K562 (cell line): ENCODE data around the gene INTS12. TPM values are rescaled to one million over a fixed set of nuclear protein-coding genes. Genes with fewer than 3 reads are reported as not detected.

Source experiments
- CBFA2T3 ChIP-seq: fragments of 450-650 bp; IDR thresholded peaks from 2 replicates; pipeline ENCODE4 v1.6.1; 2017
- CBX5 ChIP-seq: IDR thresholded peaks from 2 replicates; pipeline ENCODE4 v1.6.1; 2014; ENCODE audit warnings: low read depth, borderline replicate concordance
- CEBPB ChIP-seq: fragments of 450-650 bp; IDR thresholded peaks from 2 replicates; pipeline ENCODE4 v1.6.1; 2016; ENCODE audit warnings: missing genetic modification characterization, missing compliant biosample characterization
- ESRRA ChIP-seq: fragments of 450-650 bp; IDR thresholded peaks from 2 replicates; pipeline ENCODE4 v1.6.1; 2014; ENCODE audit warnings: low read depth, mild to moderate bottlenecking, moderate library complexity, borderline replicate concordance
- KDM5B ChIP-seq: fragments of 200-600 bp; sonication (generic); IDR thresholded peaks from 2 replicates; pipeline ENCODE4 v1.6.1; 2012; ENCODE audit warnings: low read depth, mild to moderate bottlenecking, moderate library complexity, low read length, control low read depth, inconsistent platforms; ENCODE audit not compliant: insufficient replicate concordance
- KLF10 ChIP-seq: fragments of 250-450 bp; sonication (Bioruptor Pico); IDR thresholded peaks from 2 replicates; pipeline ENCODE4 v1.6.1; 2021; ENCODE audit warnings: matching md5 sums
- MTA3 ChIP-seq: fragments of 450-650 bp; formaldehyde crosslinking; IDR thresholded peaks from 2 replicates; pipeline ENCODE4 v1.6.1; 2017; ENCODE audit warnings: mild to moderate bottlenecking, borderline replicate concordance
- MXD1 ChIP-seq: fragments of 250-450 bp; sonication (Bioruptor Pico); IDR thresholded peaks from 2 replicates; pipeline ENCODE4 v1.8.0; 2021; ENCODE audit warnings: borderline replicate concordance, mild to moderate bottlenecking, moderate library complexity; ENCODE audit not compliant: poor library complexity, severe bottlenecking
- NFXL1 ChIP-seq: fragments of 450-650 bp; formaldehyde crosslinking; IDR thresholded peaks from 2 replicates; pipeline ENCODE4 v1.4.0; 2021; ENCODE audit warnings: mild to moderate bottlenecking
- PML ChIP-seq: IDR thresholded peaks from 2 replicates; pipeline ENCODE4 v1.6.1; 2012; ENCODE audit warnings: low read length, inconsistent platforms
- RHOXF2B ChIP-seq: fragments of 250-450 bp; sonication (Bioruptor Pico); conservative IDR thresholded peaks from 2 replicates; pipeline ENCODE4 v1.5.1; 2021
- SMARCA5 ChIP-seq: fragments of 450-650 bp; IDR thresholded peaks from 2 replicates; pipeline ENCODE4 v1.6.1; 2016
- TAF15 ChIP-seq: fragments of 200-400 bp; formaldehyde crosslinking; IDR thresholded peaks from 2 replicates; pipeline ENCODE4 v1.6.1; 2017; ENCODE audit warnings: mild to moderate bottlenecking, low read depth, low read length, moderate library complexity
- THAP12 ChIP-seq: fragments of 250-450 bp; sonication (Bioruptor Pico); IDR thresholded peaks from 2 replicates; pipeline ENCODE4 v1.9.0; 2021; ENCODE audit warnings: mild to moderate bottlenecking, inconsistent platforms
- ZC3H8 ChIP-seq: fragments of 450-650 bp; IDR thresholded peaks from 2 replicates; pipeline ENCODE4 v1.6.1; 2017
- ZEB2 ChIP-seq: fragments of 450-650 bp; IDR thresholded peaks from 2 replicates; pipeline ENCODE4 v1.6.1; 2016
- ZNF184 ChIP-seq: sonication (generic); formaldehyde crosslinking; IDR thresholded peaks from 2 replicates; pipeline ENCODE4 v1.5.0; 2020; ENCODE audit warnings: missing genetic modification reagents
- ZNF436 ChIP-seq: fragments of 250-450, 450-650 bp; sonication (Bioruptor Pico); formaldehyde crosslinking; IDR thresholded peaks from 2 replicates; pipeline ENCODE4 v1.7.0; 2020; ENCODE audit warnings: mild to moderate bottlenecking
- ZNF609 ChIP-seq: sonication (generic); formaldehyde crosslinking; IDR thresholded peaks from 2 replicates; pipeline ENCODE4 v1.8.1; 2023; ENCODE audit warnings: missing genetic modification reagents, mild to moderate bottlenecking, borderline replicate concordance
- polyA plus RNA-seq, 8 experiments: library from polyadenylated mRNA; depleted of rRNA in 4 of 8; stranded (reverse) in 5 of 8; unstranded in 3 of 8; fragments of >200 nt; fragmentation: Nextera tagmentation in 2 of 8; fragmentation: Illumina TruSeq in 1 of 8; extraction: Ambion mirVana in 2 of 8; extraction: Trizol in 1 of 8; gene quantifications; 2 replicates each; pipeline versions ENCODE4 v1.2.1 to v1.2.3, GENCODE V29; 2011 to 2014; ENCODE audit warnings: inconsistent platforms in 1 of 8, missing spikeins in 1 of 8
- total RNA-seq, 7 experiments: library from RNA; depleted of rRNA in 6 of 7; stranded (reverse); fragments of >200 nt in 6 of 7; fragmentation: Illumina TruSeq in 2 of 7; extraction: Trizol in 2 of 7; gene quantifications; 2 replicates each; pipeline versions ENCODE4 v1.2.1 to v1.2.3, GENCODE V29; 2011 to 2021; ENCODE audit warnings: low replicate concordance in 1 of 7
- TF ChIP-seq, protein P1 (sequence below): fragments of 450-650 bp; formaldehyde crosslinking; IDR thresholded peaks from 2 replicates; pipeline ENCODE4 v1.4.0; 2020; ENCODE audit warnings: mild to moderate bottlenecking, moderate library complexity

The INTS12 gene
- total and polyA plus RNA-seq, 9 of the 15 experiments (the other 6 are each of a cell fraction or from before 2014, with no cell fraction given), result 24.5 to 82.9 (median 41.2) TPM

GRCh38 chr4:105708181-105709080 lies at the start of gene INTS12, which contains the start of gene GSTCD (continued):
- TF ChIP-seq ZC3H8 (0 out of 2 replicates have a peak, but pooled peaks have one; percentile 74), ZNF436 (CRISPR knock-in tag) (no peak), MTA3 (peak; percentile 69; the same call in 1 of the 2 replicates), KDM5B (peak; percentile 89), ZNF184 (CRISPR knock-in tag) (no peak), TAF15 (no peak), CBFA2T3 (no peak), SMARCA5 (no peak), ZNF609 (CRISPR knock-in tag) (no peak; the same call in 1 of the 2 replicates), ZEB2 (peak; percentile 99), MXD1 (CRISPR knock-in tag) (no peak), ESRRA (peak; percentile 63; the same call in 1 of the 2 replicates), NFXL1 (CRISPR knock-in tag) (no peak), PML (peak; percentile 80), CBX5 (0 out of 2 replicates have a peak, but pooled peaks have one; percentile 72), RHOXF2B (no peak), CEBPB (tag) (no peak), KLF10 (no peak), THAP12 (CRISPR knock-in tag) (peak; percentile 83)
- TF ChIP-seq, protein P1, sequence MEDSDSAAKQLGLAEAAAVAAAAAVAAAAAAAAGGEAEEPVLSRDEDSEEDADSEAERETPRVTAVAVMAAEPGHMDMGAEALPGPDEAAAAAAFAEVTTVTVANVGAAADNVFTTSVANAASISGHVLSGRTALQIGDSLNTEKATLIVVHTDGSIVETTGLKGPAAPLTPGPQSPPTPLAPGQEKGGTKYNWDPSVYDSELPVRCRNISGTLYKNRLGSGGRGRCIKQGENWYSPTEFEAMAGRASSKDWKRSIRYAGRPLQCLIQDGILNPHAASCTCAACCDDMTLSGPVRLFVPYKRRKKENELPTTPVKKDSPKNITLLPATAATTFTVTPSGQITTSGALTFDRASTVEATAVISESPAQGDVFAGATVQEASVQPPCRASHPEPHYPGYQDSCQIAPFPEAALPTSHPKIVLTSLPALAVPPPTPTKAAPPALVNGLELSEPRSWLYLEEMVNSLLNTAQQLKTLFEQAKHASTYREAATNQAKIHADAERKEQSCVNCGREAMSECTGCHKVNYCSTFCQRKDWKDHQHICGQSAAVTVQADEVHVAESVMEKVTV (CRISPR knock-in tag), result peak; percentile 22; the same call in 1 of the 2 replicates
